ENCODE measurements around the gene ANKRD24.

Gene ANKRD24

GRCh38 chr19:4174895-4175668 is 7.4 kb upstream of the ANKRD24 start:
- Histone ChIP-seq H3K36me3 (ENCODE audit: insufficient read depth, low read depth, low read length) (no peaks in the 10 kb centered on the region), H3K4me1 (ENCODE audit: insufficient read depth, low read length) (no peaks in the 10 kb centered on the region), H3K27ac (ENCODE audit: low read length) (no peak overlapping the region), H3K4me3 (ENCODE audit: low read length) (no peak overlapping the region), H3K27me3 (ENCODE audit: insufficient read depth, low read length) (peaks cover 25% of the 10 kb centered on the region), H3K9ac (ENCODE audit: low read depth, low read length) (no peak overlapping the region), H3K9me3 (ENCODE audit: insufficient read depth, low read depth, low read length) (no peaks in the 10 kb centered on the region)

- Histone ChIP-seq H3K27ac (ENCODE audit: low read length) (no peak overlapping the region), H3K9ac (ENCODE audit: low read depth, low read length) (no peak overlapping the region), H3K4me1 (ENCODE audit: insufficient read depth, low read length) (no peaks in the 10 kb centered on the region), H3K36me3 (ENCODE audit: insufficient read depth, low read depth, low read length) (no peaks in the 10 kb centered on the region), H3K9me3 (ENCODE audit: insufficient read depth, low read depth, low read length) (no peaks in the 10 kb centered on the region), H3K27me3 (ENCODE audit: insufficient read depth, low read length) (peaks cover 25% of the 10 kb centered on the region), H3K4me3 (ENCODE audit: low read length) (no peak overlapping the region)
Observed at GRCh38 chr19:4175669-4175931, 6.9 kb upstream of the ANKRD24 start.

GRCh38 chr19:4177146-4177545 is 5.3 kb upstream of the ANKRD24 start:
- no peaks in the 10 kb centered on the region for H3K4me1 ChIP-seq (ENCODE audit: insufficient read depth, low read length)
- H3K4me3 ChIP-seq (ENCODE audit: low read length) = no peak overlapping the region
- peaks cover 13% of the 10 kb centered on the region for H3K27me3 ChIP-seq (ENCODE audit: insufficient read depth, low read length)
- no peak overlapping the region for H3K27ac ChIP-seq (ENCODE audit: low read length)
- no peaks in the 10 kb centered on the region for H3K9me3 ChIP-seq (ENCODE audit: insufficient read depth, low read depth, low read length)
- no peaks in the 10 kb centered on the region for H3K36me3 ChIP-seq (ENCODE audit: insufficient read depth, low read depth, low read length)
- H3K9ac ChIP-seq (ENCODE audit: low read depth, low read length) = no peak overlapping the region

GRCh38 chr19:4178990-4179389 is 3.5 kb upstream of the ANKRD24 start:
- H3K9me3 ChIP-seq (ENCODE audit: insufficient read depth, low read depth, low read length) = no peaks in the 10 kb centered on the region
- H3K4me1 ChIP-seq (ENCODE audit: insufficient read depth, low read length) = no peaks in the 10 kb centered on the region
- H3K4me3 ChIP-seq (ENCODE audit: low read length) = no peak overlapping the region
- no peak overlapping the region for H3K27ac ChIP-seq (ENCODE audit: low read length)
- no peaks in the 10 kb centered on the region for H3K27me3 ChIP-seq (ENCODE audit: insufficient read depth, low read length)
- H3K36me3 ChIP-seq (ENCODE audit: insufficient read depth, low read depth, low read length) = no peaks in the 10 kb centered on the region
- H3K9ac ChIP-seq (ENCODE audit: low read depth, low read length) = no peak overlapping the region

- H3K4me1 ChIP-seq (ENCODE audit: insufficient read depth, low read length) = no peaks in the 10 kb centered on the region
- no peak overlapping the region for H3K4me3 ChIP-seq (ENCODE audit: low read length)
- H3K36me3 ChIP-seq (ENCODE audit: insufficient read depth, low read depth, low read length) = no peaks in the 10 kb centered on the region
- H3K27ac ChIP-seq (ENCODE audit: low read length) = no peak overlapping the region
- H3K9ac ChIP-seq (ENCODE audit: low read depth, low read length) = no peak overlapping the region
- no peaks in the 10 kb centered on the region for H3K9me3 ChIP-seq (ENCODE audit: insufficient read depth, low read depth, low read length)
- H3K27me3 ChIP-seq (ENCODE audit: insufficient read depth, low read length) = no peaks in the 10 kb centered on the region
Observed at GRCh38 chr19:4181053-4181508, 1.4 kb upstream of the ANKRD24 start.

GRCh38 chr19:4183967-4184717 is 1.7 kb downstream of the ANKRD24 start:
- Histone ChIP-seq H3K9me3 (ENCODE audit: insufficient read depth, low read depth, low read length) (no peaks in the 10 kb centered on the region), H3K27ac (ENCODE audit: low read length) (no peak overlapping the region), H3K9ac (ENCODE audit: low read depth, low read length) (no peak overlapping the region), H3K4me3 (ENCODE audit: low read length) (no peak overlapping the region), H3K4me1 (ENCODE audit: insufficient read depth, low read length) (no peaks in the 10 kb centered on the region), H3K36me3 (ENCODE audit: insufficient read depth, low read depth, low read length) (no peaks in the 10 kb centered on the region), H3K27me3 (ENCODE audit: insufficient read depth, low read length) (no peaks in the 10 kb centered on the region)

- no peaks in the 10 kb centered on the region for H3K36me3 ChIP-seq (ENCODE audit: insufficient read depth, low read depth, low read length)
- no peak overlapping the region for H3K9ac ChIP-seq (ENCODE audit: low read depth, low read length)
- H3K27me3 ChIP-seq (ENCODE audit: insufficient read depth, low read length) = no peaks in the 10 kb centered on the region
- H3K4me3 ChIP-seq (ENCODE audit: low read length) = no peak overlapping the region
- H3K4me1 ChIP-seq (ENCODE audit: insufficient read depth, low read length) = no peaks in the 10 kb centered on the region
- no peaks in the 10 kb centered on the region for H3K9me3 ChIP-seq (ENCODE audit: insufficient read depth, low read depth, low read length)
- no peak overlapping the region for H3K27ac ChIP-seq (ENCODE audit: low read length)
Observed at GRCh38 chr19:4184718-4185352, 2.3 kb downstream of the ANKRD24 start.

- no peaks in the 10 kb centered on the region for H3K36me3 ChIP-seq (ENCODE audit: insufficient read depth, low read depth, low read length)
- no peaks in the 10 kb centered on the region for H3K27me3 ChIP-seq (ENCODE audit: insufficient read depth, low read length)
- H3K9ac ChIP-seq (ENCODE audit: low read depth, low read length) = no peak overlapping the region
- no peak overlapping the region for H3K27ac ChIP-seq (ENCODE audit: low read length)
- H3K4me3 ChIP-seq (ENCODE audit: low read length) = no peak overlapping the region
- no peaks in the 10 kb centered on the region for H3K9me3 ChIP-seq (ENCODE audit: insufficient read depth, low read depth, low read length)
- no peaks in the 10 kb centered on the region for H3K4me1 ChIP-seq (ENCODE audit: insufficient read depth, low read length)
Observed at GRCh38 chr19:4185413-4186086, 3.1 kb downstream of the ANKRD24 start.

GRCh38 chr19:4186087-4186993 is 3.9 kb downstream of the ANKRD24 start:
- Histone ChIP-seq H3K36me3 (ENCODE audit: insufficient read depth, low read depth, low read length) (no peaks in the 10 kb centered on the region), H3K4me3 (ENCODE audit: low read length) (no peak overlapping the region), H3K27me3 (ENCODE audit: insufficient read depth, low read length) (no peaks in the 10 kb centered on the region), H3K9ac (ENCODE audit: low read depth, low read length) (no peak overlapping the region), H3K9me3 (ENCODE audit: insufficient read depth, low read depth, low read length) (no peaks in the 10 kb centered on the region), H3K27ac (ENCODE audit: low read length) (no peak overlapping the region), H3K4me1 (ENCODE audit: insufficient read depth, low read length) (no peaks in the 10 kb centered on the region)

- Histone ChIP-seq H3K27ac (ENCODE audit: low read length) (no peak overlapping the region), H3K4me1 (ENCODE audit: insufficient read depth, low read length) (no peaks in the 10 kb centered on the region), H3K27me3 (ENCODE audit: insufficient read depth, low read length) (no peaks in the 10 kb centered on the region), H3K9me3 (ENCODE audit: insufficient read depth, low read depth, low read length) (no peaks in the 10 kb centered on the region), H3K9ac (ENCODE audit: low read depth, low read length) (no peak overlapping the region), H3K36me3 (ENCODE audit: insufficient read depth, low read depth, low read length) (no peaks in the 10 kb centered on the region), H3K4me3 (ENCODE audit: low read length) (no peak overlapping the region)
Observed at GRCh38 chr19:4187313-4188122, 5.0 kb downstream of the ANKRD24 start.

Measured in iPS-20b (cell line).